Cardiac fibroblast (primary cell): ENCODE data around the gene IFT80.
A peak's percentile ranks its signal among the peaks of the same experiment; 100 is the strongest.

Experiments
- DNase-seq, 2 donors: peaks; one replicate each; pipeline versions ENCODE4 v3.0.0 to v3.0.0-alpha.2; 2010; ENCODE audit warnings: low read depth in 2 of 2
- H3K4me3 ChIP-seq, 2 donors: replicated peaks in 1 of 2; 1 replicate in 1 of 2; 2 replicates in 1 of 2; pipeline ENCODE4 v1.5.1; 2011; ENCODE audit warnings: low read depth in 2 of 2, low read length in 2 of 2, mild to moderate bottlenecking in 2 of 2, moderate library complexity in 1 of 2
- CTCF ChIP-seq: IDR thresholded peaks from one replicate; pipeline ENCODE4 v1.5.1; 2011; ENCODE audit warnings: low read depth, mild to moderate bottlenecking, low read length, inconsistent platforms

IFT80 gene

DNA sequence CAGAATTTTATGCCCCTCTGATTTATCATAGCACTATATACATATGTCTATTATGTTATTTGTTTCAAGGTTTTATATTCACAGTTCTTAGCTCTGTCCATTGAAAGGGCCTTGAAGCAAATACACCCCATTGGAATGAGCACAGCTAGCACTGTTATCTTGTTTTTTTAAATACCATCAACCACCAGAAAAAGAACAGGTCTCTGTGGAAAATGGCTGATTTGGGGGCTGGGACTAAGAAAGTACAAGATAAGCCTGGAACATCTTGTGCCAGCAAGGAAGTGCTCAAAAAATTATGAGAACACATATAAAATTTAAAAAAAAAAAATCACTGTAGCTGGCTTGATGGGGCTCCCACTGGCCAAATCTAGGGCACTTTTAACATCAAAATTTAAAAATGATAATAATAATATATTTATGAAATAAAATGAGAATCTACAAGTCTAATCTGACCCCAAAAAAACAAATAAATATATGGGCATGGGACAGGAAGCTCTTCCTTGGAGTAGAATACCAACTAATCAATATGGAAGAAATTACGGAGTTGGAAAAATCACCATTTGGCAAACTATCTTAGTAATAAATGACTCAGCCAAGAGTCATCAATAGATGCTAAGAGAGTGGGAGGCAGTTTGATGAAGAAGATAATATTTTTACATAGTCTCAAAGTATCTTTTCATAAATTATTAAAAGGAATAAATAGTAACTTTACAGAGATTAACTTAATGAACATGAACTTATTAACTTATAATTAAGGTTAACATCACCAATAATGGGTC lies 20.5 kb downstream of the IFT80 start:
- no peak for TF ChIP-seq CTCF
- peak; percentile 20 to 76 for DNase-seq
- H3K4me3 ChIP-seq: no peak overlapping the region

DNA sequence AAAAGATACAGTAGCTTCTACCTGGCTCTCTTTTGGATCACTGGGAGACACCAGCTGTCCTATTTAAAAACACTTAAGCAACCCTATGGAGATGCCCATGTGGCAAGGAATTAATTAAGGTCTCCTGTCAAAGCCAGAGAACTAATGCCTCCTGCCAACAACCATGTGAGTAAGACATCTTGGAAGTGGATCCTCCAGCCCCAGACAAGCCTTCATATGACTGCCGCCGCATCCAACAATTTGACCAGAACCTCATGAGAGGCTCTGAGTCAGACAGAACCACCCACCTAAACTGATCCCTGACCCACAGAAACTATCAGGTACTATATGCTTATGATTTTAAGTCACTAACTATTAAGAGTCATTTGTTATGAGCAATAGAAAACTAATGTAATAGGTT lies 22.3 kb downstream of the IFT80 start:
- no peak overlapping the region for H3K4me3 ChIP-seq

GRCh38 chr3:160374925-160375324 lies 24.1 kb downstream of the IFT80 start:
- no peak for TF ChIP-seq CTCF
- H3K4me3 ChIP-seq: no peak overlapping the region

More for the DNA sequence above, 22.3 kb downstream of the IFT80 start:
- TF ChIP-seq CTCF: no peak
- peak; percentile 36 to 55 for DNase-seq

DNA sequence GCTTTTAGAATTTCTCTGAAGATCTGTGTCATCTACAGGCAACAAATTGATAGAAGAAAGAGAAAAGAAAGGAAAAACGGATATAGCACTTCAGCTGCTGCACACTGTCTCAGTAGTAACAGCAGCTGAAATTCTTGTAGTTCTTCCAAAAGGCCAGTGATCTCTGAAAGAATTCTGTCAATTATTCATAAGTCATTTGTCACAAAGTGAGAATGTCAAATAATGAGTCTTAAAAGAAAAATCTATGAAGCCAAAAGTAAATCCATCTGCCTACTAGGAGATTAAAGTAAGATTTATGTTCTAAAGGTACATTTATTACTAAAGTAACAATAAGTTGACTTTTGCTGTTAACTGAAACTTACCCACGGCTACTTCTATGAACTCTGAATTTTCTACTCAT lies 24.6 kb downstream of the IFT80 start:
- H3K4me3 ChIP-seq: no peak overlapping the region
- TF ChIP-seq CTCF: no peak

More at GRCh38 chr3:160374925-160375324, 24.1 kb downstream of the IFT80 start:
- DNase-seq: no peak

DNA sequence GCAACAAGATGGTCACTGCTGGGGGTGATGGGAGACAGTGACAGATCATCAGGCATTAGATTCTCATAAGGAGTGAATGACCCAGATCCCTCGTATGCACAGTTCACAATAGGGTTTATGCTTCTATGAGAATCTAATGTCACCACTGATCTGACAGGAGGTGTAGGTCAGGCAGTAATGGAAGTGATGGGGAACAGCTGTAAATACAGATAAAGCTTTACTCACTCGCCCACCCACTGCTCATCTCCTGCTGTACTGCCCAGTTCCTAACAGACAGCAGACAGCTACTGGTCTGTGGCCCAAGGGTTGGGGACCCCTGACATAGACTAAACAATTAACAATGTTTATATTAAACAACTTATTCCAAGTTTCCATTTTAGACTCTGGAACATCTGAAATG lies 25.4 kb downstream of the IFT80 start:
- no peak overlapping the region for H3K4me3 ChIP-seq
- TF ChIP-seq CTCF: no peak
- no peak for DNase-seq

More for the DNA sequence above, 24.6 kb downstream of the IFT80 start:
- no peak for DNase-seq

DNA sequence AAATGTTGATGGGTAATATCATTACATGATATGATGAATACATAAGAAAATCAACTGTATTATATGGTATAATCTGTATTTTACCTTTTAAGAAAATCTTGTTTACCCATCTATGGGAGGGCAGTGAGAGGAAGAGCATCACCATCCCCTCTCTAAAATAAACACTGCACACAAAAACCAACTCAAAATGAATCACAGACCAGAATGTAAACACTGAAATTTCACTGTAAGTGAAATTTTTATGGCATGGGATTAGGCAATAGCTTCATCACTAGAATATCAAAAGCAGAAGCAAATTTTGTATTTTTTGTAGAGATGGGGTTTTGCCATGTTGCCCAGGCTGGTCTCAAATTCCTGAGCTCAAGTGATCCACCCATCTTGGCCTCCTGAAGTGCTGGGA lies 26.2 kb downstream of the IFT80 start:
- no peak overlapping the region for H3K4me3 ChIP-seq
- no peak for TF ChIP-seq CTCF
- peak; percentile 14 to 71 for DNase-seq
